ENCODE data around the gene GPR50. TPM values are rescaled to one million over a fixed set of nuclear protein-coding genes. Genes with fewer than 3 reads are reported as not detected.

The GPR50 gene
- total and polyA plus RNA-seq, 2 of the 8 experiments (the other 6 are each of a cell fraction or from before 2014, with no cell fraction given) = 1.6 to 1.9 TPM

GRCh38 chrX:151228935-151229334 is 52.6 kb downstream of the GPR50 start (continued):
- TF ChIP-seq, protein P1, sequence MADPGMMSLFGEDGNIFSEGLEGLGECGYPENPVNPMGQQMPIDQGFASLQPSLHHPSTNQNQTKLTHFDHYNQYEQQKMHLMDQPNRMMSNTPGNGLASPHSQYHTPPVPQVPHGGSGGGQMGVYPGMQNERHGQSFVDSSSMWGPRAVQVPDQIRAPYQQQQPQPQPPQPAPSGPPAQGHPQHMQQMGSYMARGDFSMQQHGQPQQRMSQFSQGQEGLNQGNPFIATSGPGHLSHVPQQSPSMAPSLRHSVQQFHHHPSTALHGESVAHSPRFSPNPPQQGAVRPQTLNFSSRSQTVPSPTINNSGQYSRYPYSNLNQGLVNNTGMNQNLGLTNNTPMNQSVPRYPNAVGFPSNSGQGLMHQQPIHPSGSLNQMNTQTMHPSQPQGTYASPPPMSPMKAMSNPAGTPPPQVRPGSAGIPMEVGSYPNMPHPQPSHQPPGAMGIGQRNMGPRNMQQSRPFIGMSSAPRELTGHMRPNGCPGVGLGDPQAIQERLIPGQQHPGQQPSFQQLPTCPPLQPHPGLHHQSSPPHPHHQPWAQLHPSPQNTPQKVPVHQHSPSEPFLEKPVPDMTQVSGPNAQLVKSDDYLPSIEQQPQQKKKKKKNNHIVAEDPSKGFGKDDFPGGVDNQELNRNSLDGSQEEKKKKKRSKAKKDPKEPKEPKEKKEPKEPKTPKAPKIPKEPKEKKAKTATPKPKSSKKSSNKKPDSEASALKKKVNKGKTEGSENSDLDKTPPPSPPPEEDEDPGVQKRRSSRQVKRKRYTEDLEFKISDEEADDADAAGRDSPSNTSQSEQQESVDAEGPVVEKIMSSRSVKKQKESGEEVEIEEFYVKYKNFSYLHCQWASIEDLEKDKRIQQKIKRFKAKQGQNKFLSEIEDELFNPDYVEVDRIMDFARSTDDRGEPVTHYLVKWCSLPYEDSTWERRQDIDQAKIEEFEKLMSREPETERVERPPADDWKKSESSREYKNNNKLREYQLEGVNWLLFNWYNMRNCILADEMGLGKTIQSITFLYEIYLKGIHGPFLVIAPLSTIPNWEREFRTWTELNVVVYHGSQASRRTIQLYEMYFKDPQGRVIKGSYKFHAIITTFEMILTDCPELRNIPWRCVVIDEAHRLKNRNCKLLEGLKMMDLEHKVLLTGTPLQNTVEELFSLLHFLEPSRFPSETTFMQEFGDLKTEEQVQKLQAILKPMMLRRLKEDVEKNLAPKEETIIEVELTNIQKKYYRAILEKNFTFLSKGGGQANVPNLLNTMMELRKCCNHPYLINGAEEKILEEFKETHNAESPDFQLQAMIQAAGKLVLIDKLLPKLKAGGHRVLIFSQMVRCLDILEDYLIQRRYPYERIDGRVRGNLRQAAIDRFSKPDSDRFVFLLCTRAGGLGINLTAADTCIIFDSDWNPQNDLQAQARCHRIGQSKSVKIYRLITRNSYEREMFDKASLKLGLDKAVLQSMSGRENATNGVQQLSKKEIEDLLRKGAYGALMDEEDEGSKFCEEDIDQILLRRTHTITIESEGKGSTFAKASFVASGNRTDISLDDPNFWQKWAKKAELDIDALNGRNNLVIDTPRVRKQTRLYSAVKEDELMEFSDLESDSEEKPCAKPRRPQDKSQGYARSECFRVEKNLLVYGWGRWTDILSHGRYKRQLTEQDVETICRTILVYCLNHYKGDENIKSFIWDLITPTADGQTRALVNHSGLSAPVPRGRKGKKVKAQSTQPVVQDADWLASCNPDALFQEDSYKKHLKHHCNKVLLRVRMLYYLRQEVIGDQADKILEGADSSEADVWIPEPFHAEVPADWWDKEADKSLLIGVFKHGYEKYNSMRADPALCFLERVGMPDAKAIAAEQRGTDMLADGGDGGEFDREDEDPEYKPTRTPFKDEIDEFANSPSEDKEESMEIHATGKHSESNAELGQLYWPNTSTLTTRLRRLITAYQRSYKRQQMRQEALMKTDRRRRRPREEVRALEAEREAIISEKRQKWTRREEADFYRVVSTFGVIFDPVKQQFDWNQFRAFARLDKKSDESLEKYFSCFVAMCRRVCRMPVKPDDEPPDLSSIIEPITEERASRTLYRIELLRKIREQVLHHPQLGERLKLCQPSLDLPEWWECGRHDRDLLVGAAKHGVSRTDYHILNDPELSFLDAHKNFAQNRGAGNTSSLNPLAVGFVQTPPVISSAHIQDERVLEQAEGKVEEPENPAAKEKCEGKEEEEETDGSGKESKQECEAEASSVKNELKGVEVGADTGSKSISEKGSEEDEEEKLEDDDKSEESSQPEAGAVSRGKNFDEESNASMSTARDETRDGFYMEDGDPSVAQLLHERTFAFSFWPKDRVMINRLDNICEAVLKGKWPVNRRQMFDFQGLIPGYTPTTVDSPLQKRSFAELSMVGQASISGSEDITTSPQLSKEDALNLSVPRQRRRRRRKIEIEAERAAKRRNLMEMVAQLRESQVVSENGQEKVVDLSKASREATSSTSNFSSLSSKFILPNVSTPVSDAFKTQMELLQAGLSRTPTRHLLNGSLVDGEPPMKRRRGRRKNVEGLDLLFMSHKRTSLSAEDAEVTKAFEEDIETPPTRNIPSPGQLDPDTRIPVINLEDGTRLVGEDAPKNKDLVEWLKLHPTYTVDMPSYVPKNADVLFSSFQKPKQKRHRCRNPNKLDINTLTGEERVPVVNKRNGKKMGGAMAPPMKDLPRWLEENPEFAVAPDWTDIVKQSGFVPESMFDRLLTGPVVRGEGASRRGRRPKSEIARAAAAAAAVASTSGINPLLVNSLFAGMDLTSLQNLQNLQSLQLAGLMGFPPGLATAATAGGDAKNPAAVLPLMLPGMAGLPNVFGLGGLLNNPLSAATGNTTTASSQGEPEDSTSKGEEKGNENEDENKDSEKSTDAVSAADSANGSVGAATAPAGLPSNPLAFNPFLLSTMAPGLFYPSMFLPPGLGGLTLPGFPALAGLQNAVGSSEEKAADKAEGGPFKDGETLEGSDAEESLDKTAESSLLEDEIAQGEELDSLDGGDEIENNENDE (IDR thresholded peaks at IDR 0.05; ENCODE audit: insufficient replicate concordance, low read length) = no peak
- TF ChIP-seq RXRA (IDR thresholded peaks at IDR 0.05; ENCODE audit: insufficient read depth, low read depth, low read length) = no peak
- no peak for TF ChIP-seq JUND (IDR thresholded peaks at IDR 0.05; ENCODE audit: low read length)
- no peak for TF ChIP-seq CBX5 (IDR thresholded peaks at IDR 0.05; ENCODE audit: low read depth, low read length)
- TF ChIP-seq KDM4A (IDR thresholded peaks at IDR 0.05; ENCODE audit: low read depth, low read length, severe bottlenecking) = no peak
- no peak for TF ChIP-seq TBP (IDR thresholded peaks at IDR 0.05; ENCODE audit: low read depth, low read length)
- no peak for TF ChIP-seq KDM5A (IDR thresholded peaks at IDR 0.05; ENCODE audit: low read length)
- no peak for TF ChIP-seq ATF3 (IDR thresholded peaks at IDR 0.05; ENCODE audit: insufficient read depth, low read depth, low read length)
